ENCODE results near the gene GLDC.

DNA sequence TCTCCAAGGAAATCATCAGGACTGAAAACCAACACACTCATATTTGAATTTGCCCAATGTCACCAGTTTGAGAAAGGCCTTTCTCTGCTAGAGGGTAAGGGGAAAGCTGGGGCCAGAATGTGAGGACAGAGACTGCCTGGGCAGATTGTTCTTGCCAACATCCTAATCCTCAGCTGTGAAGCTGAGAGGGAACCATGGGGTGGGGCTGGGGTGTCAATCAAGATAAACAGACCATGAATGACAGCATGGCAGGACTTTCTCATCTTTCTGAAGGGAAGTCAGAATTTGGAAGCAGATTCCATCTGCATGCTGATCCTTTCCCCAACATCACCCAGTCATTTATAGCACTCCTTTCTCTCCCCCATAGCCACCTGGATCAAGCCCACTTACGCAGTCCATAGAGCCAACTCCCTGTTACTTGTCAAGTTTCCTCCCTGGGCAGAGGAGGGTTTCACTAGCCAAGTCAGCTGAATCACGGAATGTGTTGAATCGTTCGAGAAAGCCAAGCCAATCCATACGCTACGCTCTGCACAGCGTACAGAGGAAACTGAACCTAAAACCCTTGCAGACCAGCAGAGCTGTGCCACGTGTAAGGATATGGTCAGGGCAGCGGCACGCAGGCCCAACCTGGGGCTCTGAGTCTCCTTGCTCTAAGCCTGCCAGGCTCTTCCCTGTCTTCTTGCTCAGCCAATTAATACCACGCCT is 14.9 kb downstream of the GLDC start:
- TF ChIP-seq POLR2AphosphoS5 (IDR thresholded peaks at IDR 0.05) = no peak
- TF ChIP-seq, protein P1, sequence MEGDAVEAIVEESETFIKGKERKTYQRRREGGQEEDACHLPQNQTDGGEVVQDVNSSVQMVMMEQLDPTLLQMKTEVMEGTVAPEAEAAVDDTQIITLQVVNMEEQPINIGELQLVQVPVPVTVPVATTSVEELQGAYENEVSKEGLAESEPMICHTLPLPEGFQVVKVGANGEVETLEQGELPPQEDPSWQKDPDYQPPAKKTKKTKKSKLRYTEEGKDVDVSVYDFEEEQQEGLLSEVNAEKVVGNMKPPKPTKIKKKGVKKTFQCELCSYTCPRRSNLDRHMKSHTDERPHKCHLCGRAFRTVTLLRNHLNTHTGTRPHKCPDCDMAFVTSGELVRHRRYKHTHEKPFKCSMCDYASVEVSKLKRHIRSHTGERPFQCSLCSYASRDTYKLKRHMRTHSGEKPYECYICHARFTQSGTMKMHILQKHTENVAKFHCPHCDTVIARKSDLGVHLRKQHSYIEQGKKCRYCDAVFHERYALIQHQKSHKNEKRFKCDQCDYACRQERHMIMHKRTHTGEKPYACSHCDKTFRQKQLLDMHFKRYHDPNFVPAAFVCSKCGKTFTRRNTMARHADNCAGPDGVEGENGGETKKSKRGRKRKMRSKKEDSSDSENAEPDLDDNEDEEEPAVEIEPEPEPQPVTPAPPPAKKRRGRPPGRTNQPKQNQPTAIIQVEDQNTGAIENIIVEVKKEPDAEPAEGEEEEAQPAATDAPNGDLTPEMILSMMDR (IDR thresholded peaks at IDR 0.05) = no peak
- no peak for TF ChIP-seq POLR2A (IDR thresholded peaks at IDR 0.05)

Data from upper lobe of left lung (tissue), 4 donors.